GM19397 (cell line): Measurements from ENCODE around the gene MAN1A2.
"Not testable (repeated sequence)": the region's sequence is repeated elsewhere in the genome, so short reads cannot be mapped to it uniquely, and the experiment has no call there.

Experiments
- ATAC-seq: cut with Tn5 transposase; IDR thresholded peaks from one replicate; pipeline ENCODE4 v1.9.1; 2021; ENCODE audit warnings: mild to moderate bottlenecking, moderate library complexity; ENCODE audit not compliant: unreplicated experiment

MAN1A2 gene

GRCh38 chr1:117367046-117368025 lies at the start of gene MAN1A2:
MAN1A2 (plus strand) TSS chr1:117367449; CDS start chr1:117368184, 735 bp downstream.
- ATAC-seq, result peak; percentile 69

- no peak for ATAC-seq
Measured at GRCh38 chr1:117318011-117318410, 49.2 kb upstream of the MAN1A2 start.

- ATAC-seq, result no peak
Measured at GRCh38 chr1:117318426-117318825, 48.8 kb upstream of the MAN1A2 start.

GRCh38 chr1:117320515-117320914 lies 46.7 kb upstream of the MAN1A2 start:
- ATAC-seq, result no peak

GRCh38 chr1:117321680-117322609 lies 45.3 kb upstream of the MAN1A2 start:
- ATAC-seq, result no peak

GRCh38 chr1:117324357-117324756 lies 42.9 kb upstream of the MAN1A2 start:
- ATAC-seq, result no peak

GRCh38 chr1:117326035-117326434 lies 41.2 kb upstream of the MAN1A2 start:
- not testable (repeated sequence) for ATAC-seq

GRCh38 chr1:117327011-117327410 lies 40.2 kb upstream of the MAN1A2 start:
- ATAC-seq, result no peak

- no peak for ATAC-seq
Measured at GRCh38 chr1:117335376-117336086, 31.7 kb upstream of the MAN1A2 start.

GRCh38 chr1:117336088-117336817 lies 31.0 kb upstream of the MAN1A2 start:
- no peak for ATAC-seq

GRCh38 chr1:117339866-117340700 lies 27.2 kb upstream of the MAN1A2 start:
- ATAC-seq, result no peak

- no peak for ATAC-seq
Measured at GRCh38 chr1:117341123-117341522, 26.1 kb upstream of the MAN1A2 start.

GRCh38 chr1:117342397-117342796 lies 24.9 kb upstream of the MAN1A2 start:
- no peak for ATAC-seq

- no peak for ATAC-seq
Measured at GRCh38 chr1:117346206-117346928, 20.9 kb upstream of the MAN1A2 start.

- no peak for ATAC-seq
Measured at GRCh38 chr1:117347907-117348306, 19.3 kb upstream of the MAN1A2 start.

- not testable (repeated sequence) for ATAC-seq
Measured at GRCh38 chr1:117352695-117353094, 14.6 kb upstream of the MAN1A2 start.

- not testable (repeated sequence) for ATAC-seq
Measured at GRCh38 chr1:117357833-117358603, 9.2 kb upstream of the MAN1A2 start.

GRCh38 chr1:117358604-117358887 lies 8.7 kb upstream of the MAN1A2 start:
- not testable (repeated sequence) for ATAC-seq
